Endometrial microvascular endothelial cells (primary cell): ENCODE data around the gene ARHGAP31. TPM values are rescaled to one million over a fixed set of nuclear protein-coding genes. Genes with fewer than 3 reads are reported as not detected.

Experiments used
- in situ Hi-C: cut with HindIII; loops from 2 replicates; pipeline ENCODE4 v1.10.0; 2017; ENCODE audit warnings: low sequenced_read_pairs, low pct_unique_long_range_greater_than_20kb; ENCODE audit errors: inconsistent ontology term
- total RNA-seq: library from RNA; depleted of rRNA; stranded (reverse); fragments of >200 nt; gene quantifications from one replicate; pipeline ENCODE4 v1.2.3, GENCODE V29; 2015; ENCODE audit errors: inconsistent ontology term

The ARHGAP31 gene
- total RNA-seq, 1 donor from 2014 or later: 39.4 TPM

GRCh38 chr3:119468041-119468440, 173.9 kb downstream of the ARHGAP31 start:
- in situ Hi-C loops: loop anchor here (25.0 kb wide), 1 partner anchor 219 kb away; the partner anchor contains the start of gene COX17

GRCh38 chr3:119469418-119470189, 175.4 kb downstream of the ARHGAP31 start:
- in situ Hi-C loops: loop anchor here (25.0 kb wide), 1 partner anchor 218 kb away; the partner anchor contains the start of gene COX17

Other genes with a start within 250 kb of the ARHGAP31 start
- not detected for gene TEX55, start 148.2 kb upstream of the ARHGAP31 start, total RNA-seq
- not detected for gene UPK1B, start 120.8 kb upstream of the ARHGAP31 start, total RNA-seq
- gene B4GALT4, start 53.5 kb upstream of the ARHGAP31 start, total RNA-seq: 8.5 TPM
- gene TMEM39A, start 169.2 kb downstream of the ARHGAP31 start, total RNA-seq: 36.5 TPM
- gene POGLUT1, start 174.6 kb downstream of the ARHGAP31 start, total RNA-seq: 23.9 TPM
- 47.9 TPM for gene TIMMDC1, start 204.2 kb downstream of the ARHGAP31 start, total RNA-seq